ENCODE measurements around the gene FAM117A. TPM values are rescaled to one million over a fixed set of nuclear protein-coding genes. Genes with fewer than 3 reads are reported as not detected.
"Not testable (repeated sequence)": the region's sequence is repeated elsewhere in the genome, so short reads cannot be mapped to it uniquely, and the experiment has no call there.

FAM117A gene
- total RNA-seq, 4 donors from 2014 or later = 21.8 to 39.7 (median 26.4) TPM

- intact Hi-C loops (cut with DNase I; ENCODE audit: low total_unique reads) = no loop called here
- peak overlapping the region; percentile 54 for H3K4me3 ChIP-seq (ENCODE audit: low read depth, poor library complexity, severe bottlenecking)
- 0 to 1% methylated on average over 34 of the region's 34 CpGs for WGBS, 2 donors
- DNase-seq (ENCODE audit: low spot score in 2 of 2) = peak; percentile 94 to 99
- TF ChIP-seq CTCF (IDR thresholded peaks at IDR 0.05) (no peak), POLR2A (IDR thresholded peaks at IDR 0.05) (no peak)
Observed at GRCh38 chr17:49677134-49677932, 86.6 kb downstream of the FAM117A start.

- no peak for TF ChIP-seq CTCF (IDR thresholded peaks at IDR 0.05)
- TF ChIP-seq POLR2A (IDR thresholded peaks at IDR 0.05) = no peak
- H3K4me3 ChIP-seq (ENCODE audit: low read depth, poor library complexity, severe bottlenecking) = no peak overlapping the region
- intact Hi-C loops (cut with DNase I; ENCODE audit: low total_unique reads) = no loop called here
- no peak for DNase-seq (ENCODE audit: low spot score in 2 of 2)
- WGBS, 2 donors = 25 to 29% methylated on average over 5 of the region's 5 CpGs
Observed at GRCh38 chr17:49676276-49676868, 87.6 kb downstream of the FAM117A start.

GRCh38 chr17:49674507-49674906, 89.4 kb downstream of the FAM117A start:
- no peak for DNase-seq (ENCODE audit: low spot score in 2 of 2)
- intact Hi-C loops (cut with DNase I; ENCODE audit: low total_unique reads) = no loop called here
- no peak overlapping the region for H3K4me3 ChIP-seq (ENCODE audit: low read depth, poor library complexity, severe bottlenecking)
- no peak for TF ChIP-seq CTCF (IDR thresholded peaks at IDR 0.05)
- no peak for TF ChIP-seq POLR2A (IDR thresholded peaks at IDR 0.05)

- H3K4me3 ChIP-seq (ENCODE audit: low read depth, poor library complexity, severe bottlenecking); intact Hi-C loops (cut with DNase I; ENCODE audit: low total_unique reads); DNase-seq (ENCODE audit: low spot score in 2 of 2): not testable (repeated sequence)
- 70 to 79% methylated on average over 6 of the region's 6 CpGs for WGBS, 2 donors
Observed at GRCh38 chr17:49673679-49674078, 90.3 kb downstream of the FAM117A start.

GRCh38 chr17:49670641-49671040, 93.3 kb downstream of the FAM117A start:
- TF ChIP-seq POLR2A (IDR thresholded peaks at IDR 0.05) (no peak), CTCF (IDR thresholded peaks at IDR 0.05) (no peak)
- WGBS, 2 donors = 68 to 74% methylated on average over 4 of the region's 4 CpGs
- intact Hi-C loops (cut with DNase I; ENCODE audit: low total_unique reads) = no loop called here

GRCh38 chr17:49670002-49670401, 93.9 kb downstream of the FAM117A start:
- intact Hi-C loops (cut with DNase I; ENCODE audit: low total_unique reads) = no loop called here

More at GRCh38 chr17:49670641-49671040, 93.3 kb downstream of the FAM117A start:
- H3K4me3 ChIP-seq (ENCODE audit: low read depth, poor library complexity, severe bottlenecking) = no peak overlapping the region
- no peak for DNase-seq (ENCODE audit: low spot score in 2 of 2)

More at GRCh38 chr17:49670002-49670401, 93.9 kb downstream of the FAM117A start:
- TF ChIP-seq CTCF (IDR thresholded peaks at IDR 0.05) (no peak), POLR2A (IDR thresholded peaks at IDR 0.05) (no peak)
- H3K4me3 ChIP-seq (ENCODE audit: low read depth, poor library complexity, severe bottlenecking) = no peak overlapping the region
- DNase-seq (ENCODE audit: low spot score in 2 of 2) = no peak
- WGBS, 2 donors = 73 to 90% methylated on average over 1 of the region's 1 CpG

Measured in lower leg skin (tissue), 4 donors.